Pancreas (tissue), 10 donors: ENCODE measurements around the gene CDH2. TPM values are rescaled to one million over a fixed set of nuclear protein-coding genes. Genes with fewer than 3 reads are reported as not detected.

Experiments
- ATAC-seq, 4 donors: fragments of 200-7000 bp; cut with Tn5 transposase; one replicate each; pipeline versions ENCODE4 v1.8.0 to v1.9.1; 2020; ENCODE audit warnings: mild to moderate bottlenecking in 4 of 4, moderate library complexity in 4 of 4
- DNase-seq, 6 donors: peaks; one replicate each; pipeline ENCODE4 v3.0.0-alpha.2; 2020
- FAIRE-seq: peaks from 2 replicates; lab custom pipeline; 2012; peaks lifted over from hg19 to GRCh38; lab: Jason Lieb, UNC
- H3K27ac ChIP-seq, 4 donors: fragments of 200-600 bp; sonication (generic); 1 replicate in 3 of 4; 2 replicates in 1 of 4; pipeline versions ENCODE4 v1.5.0 to v1.8.0; 2020
- H3K27me3 ChIP-seq, 4 donors: fragments of 200-600 bp; one replicate each; pipeline ENCODE4 v1.8.0; 2021
- H3K36me3 ChIP-seq, 3 donors: fragments of 200-600 bp; sonication (generic) in 1 of 3; one replicate each; pipeline versions ENCODE4 v1.5.0 to v1.8.0; 2020 to 2021
- H3K4me1 ChIP-seq, 3 donors: fragments of 200-600 bp; one replicate each; pipeline ENCODE4 v1.8.0; 2021
- H3K4me3 ChIP-seq, 4 donors: fragments of 200-600 bp; sonication (generic) in 2 of 4; one replicate each; pipeline versions ENCODE4 v1.5.0 to v1.8.0; 2020 to 2021
- H3K9me3 ChIP-seq, 4 donors: fragments of 200-600 bp; one replicate each; pipeline ENCODE4 v1.8.0; 2021
- WGBS, 2 donors: extraction: QIAGEN DNeasy Blood & Tissue Kit; methylation state at CpG; one replicate each; pipeline ENCODE4 v1.1.7; 2013; 5-methylcytosine and 5-hydroxymethylcytosine counted together
- intact Hi-C, 3 donors: fragments of 100-400 bp; cut with DNase I; formaldehyde crosslinking; loops; one replicate each; pipeline versions ENCODE4 v1.11.1 to v1.14.2; 2022
- polyA plus RNA-seq, 2 donors: library from polyadenylated mRNA; stranded (reverse); fragments of 200-250 nt; gene quantifications; one replicate each; pipeline ENCODE4 v1.2.3, GENCODE V29; 2013
- total RNA-seq, 6 donors: library from RNA; stranded (reverse); fragmentation: NEBNext Ultra II Directional in 4 of 6; extraction: Animal tissue kit (Norgen Biotek cat#: 25700) in 4 of 6; gene quantifications; one replicate each; pipeline versions ENCODE4 v1.2.1 to v1.2.4, GENCODE V29; 2021 to 2023
- TF ChIP-seq, protein P1 (sequence below), 4 donors: fragments of 200-600 bp; sonication (generic) in 3 of 4; IDR thresholded peaks; one replicate each; pipeline versions ENCODE4 v1.5.0 to v1.8.0; 2021; ENCODE audit warnings: antibody characterized with exemption in 4 of 4
- donor health status: healthy with polysubstance abuse.
- donor health status: DM: no; HTN: no; CAD: no; lungs with moderate emphysema.
- donor health status: DM: no; HTN: no; CAD: no.
- donor health status: control.
- donor health status: control.
- donor health status: Bipolar disorder and iron deficiency.
- donor health status: DM: yes; HTN: yes; CAD: no.
- donor health status: DM: no; HTN: no; CAD: no.
- donor health status: DM: no; HTN: no; CAD: no.
- donor health status: DM: yes; HTN: yes; CAD: no.

The CDH2 gene
- total and polyA plus RNA-seq, 8 donors: 0.15 to 2.9 (median 0.93) TPM

DNA sequence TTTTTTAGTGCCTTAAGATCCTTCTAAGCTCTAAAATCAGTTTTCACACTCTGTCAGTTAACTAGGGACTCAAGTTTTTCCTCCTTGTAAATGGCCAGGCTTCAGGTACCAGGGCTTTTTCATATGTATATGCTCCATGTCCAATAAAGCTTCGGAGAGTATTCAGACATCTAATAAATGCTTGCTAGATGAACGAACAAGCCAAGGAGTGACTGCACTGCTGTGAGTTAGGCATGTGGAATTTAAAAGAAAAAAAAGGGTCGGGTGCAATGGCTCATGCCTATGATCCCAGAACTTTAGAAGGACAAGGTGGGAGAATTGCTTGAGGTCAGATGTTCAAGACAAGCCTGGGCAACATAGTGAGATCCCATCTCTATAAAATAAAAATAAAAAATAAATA is 81.9 kb downstream of the CDH2 start:
- ATAC-seq (no peak), FAIRE-seq (no peak)

DNA sequence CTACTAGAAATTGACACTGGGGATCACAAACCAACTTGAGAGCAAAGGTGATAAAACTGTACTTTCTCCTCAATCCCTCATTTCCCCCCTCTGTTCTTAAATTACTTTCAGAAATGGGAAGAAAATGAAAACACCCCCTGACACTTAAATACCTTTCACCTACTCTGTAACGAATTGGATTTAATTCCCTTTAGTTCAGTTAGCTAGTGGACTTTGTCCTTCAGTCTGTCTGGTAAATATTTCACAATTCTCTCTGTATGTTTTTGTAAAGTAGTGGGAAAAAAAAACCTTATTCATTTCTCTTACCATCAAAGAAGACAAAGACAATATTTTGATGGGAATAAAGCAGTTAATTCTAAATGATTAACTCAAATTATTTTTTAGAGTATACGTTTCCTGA is 85.7 kb downstream of the CDH2 start:
- intact Hi-C loops: no loop called here
- 8 to 9% methylated on average over 2 of the region's 2 CpGs for WGBS, 2 donors
- ATAC-seq: peak; percentile 49 to 88 (median 74)

More for the DNA sequence above, 81.9 kb downstream of the CDH2 start:
- peaks cover 0 to 13% (median 7%) of the 10 kb centered on the region in 3 donors for H3K4me1 ChIP-seq
- no peak for DNase-seq
- 73 to 85% methylated on average over 3 of the region's 3 CpGs for WGBS, 2 donors
- H3K27ac ChIP-seq: no peak overlapping the region
- H3K27me3 ChIP-seq: no peaks in the 10 kb centered on the region
- H3K4me3 ChIP-seq: no peak overlapping the region
- intact Hi-C loops: no loop called here
- H3K9me3 ChIP-seq: no peaks in the 10 kb centered on the region
- H3K36me3 ChIP-seq: no peaks in the 10 kb centered on the region
- TF ChIP-seq, protein P1, sequence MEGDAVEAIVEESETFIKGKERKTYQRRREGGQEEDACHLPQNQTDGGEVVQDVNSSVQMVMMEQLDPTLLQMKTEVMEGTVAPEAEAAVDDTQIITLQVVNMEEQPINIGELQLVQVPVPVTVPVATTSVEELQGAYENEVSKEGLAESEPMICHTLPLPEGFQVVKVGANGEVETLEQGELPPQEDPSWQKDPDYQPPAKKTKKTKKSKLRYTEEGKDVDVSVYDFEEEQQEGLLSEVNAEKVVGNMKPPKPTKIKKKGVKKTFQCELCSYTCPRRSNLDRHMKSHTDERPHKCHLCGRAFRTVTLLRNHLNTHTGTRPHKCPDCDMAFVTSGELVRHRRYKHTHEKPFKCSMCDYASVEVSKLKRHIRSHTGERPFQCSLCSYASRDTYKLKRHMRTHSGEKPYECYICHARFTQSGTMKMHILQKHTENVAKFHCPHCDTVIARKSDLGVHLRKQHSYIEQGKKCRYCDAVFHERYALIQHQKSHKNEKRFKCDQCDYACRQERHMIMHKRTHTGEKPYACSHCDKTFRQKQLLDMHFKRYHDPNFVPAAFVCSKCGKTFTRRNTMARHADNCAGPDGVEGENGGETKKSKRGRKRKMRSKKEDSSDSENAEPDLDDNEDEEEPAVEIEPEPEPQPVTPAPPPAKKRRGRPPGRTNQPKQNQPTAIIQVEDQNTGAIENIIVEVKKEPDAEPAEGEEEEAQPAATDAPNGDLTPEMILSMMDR (IDR thresholded peaks at IDR 0.05): no peak

DNA sequence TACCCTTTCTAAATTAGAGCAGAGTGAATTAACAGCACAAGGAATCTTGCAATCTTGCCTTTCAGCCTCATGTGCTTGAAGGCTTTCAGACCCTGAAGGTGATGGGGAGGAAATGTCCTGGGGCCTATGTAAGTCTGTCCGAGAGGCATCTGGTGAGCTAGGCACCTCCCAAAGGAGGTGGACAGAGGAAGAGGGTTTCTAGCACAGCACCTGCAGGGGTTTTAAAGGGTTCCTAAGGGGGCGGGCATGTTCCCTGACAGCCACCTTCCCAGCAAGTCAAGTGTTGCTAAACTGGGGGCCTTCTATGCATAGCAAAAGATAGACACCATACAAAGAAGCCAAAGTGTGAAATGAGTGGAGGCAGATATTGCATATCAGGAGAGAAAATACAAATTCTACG is 88.5 kb downstream of the CDH2 start:
- Histone ChIP-seq H3K36me3 (no peaks in the 10 kb centered on the region), H3K4me3 (no peak overlapping the region), H3K27me3 (no peaks in the 10 kb centered on the region), H3K9me3 (no peaks in the 10 kb centered on the region), H3K27ac (no peak overlapping the region), H3K4me1 (peaks cover 0 to 13% (median 11%) of the 10 kb centered on the region in 3 donors)
- DNase-seq (no peak), ATAC-seq (no peak), FAIRE-seq (no peak)
- TF ChIP-seq, protein P1 (IDR thresholded peaks at IDR 0.05): no peak
- intact Hi-C loops: no loop called here
- 86 to 92% methylated on average over 3 of the region's 3 CpGs for WGBS, 2 donors

More for the DNA sequence above, 85.7 kb downstream of the CDH2 start:
- Histone ChIP-seq H3K4me3 (no peak overlapping the region), H3K4me1 (peaks cover 0 to 13% (median 11%) of the 10 kb centered on the region in 3 donors), H3K36me3 (no peaks in the 10 kb centered on the region), H3K27me3 (no peaks in the 10 kb centered on the region), H3K9me3 (no peaks in the 10 kb centered on the region), H3K27ac (no peak overlapping the region)
- TF ChIP-seq, protein P1 (IDR thresholded peaks at IDR 0.05): no peak
- FAIRE-seq (no peak), DNase-seq (no peak)

DNA sequence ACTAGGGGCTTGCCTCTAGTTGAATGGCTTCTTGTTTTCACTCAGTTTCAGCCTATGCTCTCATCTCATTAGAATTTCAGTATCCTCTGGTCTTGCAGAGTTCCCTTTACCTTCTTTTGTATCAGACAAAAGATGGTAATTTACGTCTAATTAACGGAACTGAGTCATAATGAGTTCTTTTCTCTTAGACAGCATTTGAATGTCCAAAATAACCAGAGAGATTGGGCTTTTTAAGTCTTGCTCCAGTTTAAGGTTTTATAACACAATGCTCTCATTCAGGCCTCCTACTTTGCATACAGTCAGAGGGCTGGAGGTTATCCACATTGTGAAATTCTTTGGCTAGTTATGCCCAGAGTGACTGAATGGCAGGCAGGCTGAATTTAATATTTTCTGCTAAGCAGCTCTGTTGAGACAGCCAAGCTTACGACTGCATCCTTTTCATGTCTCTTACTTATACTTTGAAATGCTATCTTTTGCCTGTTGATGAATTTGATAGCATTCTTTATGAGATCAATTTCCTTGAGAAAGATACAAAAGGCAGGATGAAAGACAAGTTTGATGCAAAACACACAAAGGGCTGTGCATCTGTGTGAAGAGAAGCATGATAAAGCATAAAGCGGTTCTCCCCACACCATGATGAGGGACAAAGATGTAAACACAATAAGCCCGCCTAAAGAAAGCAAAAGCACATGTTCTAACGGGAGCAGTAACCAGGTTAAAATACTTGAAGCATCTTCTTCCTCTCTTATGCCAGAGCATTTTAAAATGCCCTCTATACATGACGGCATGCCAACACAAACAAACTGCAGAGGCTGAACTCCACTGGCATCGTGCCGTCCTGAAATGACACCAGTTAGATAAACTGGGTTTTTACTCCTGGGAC is 90.0 kb downstream of the CDH2 start:
- Histone ChIP-seq H3K27me3 (no peaks in the 10 kb centered on the region), H3K4me1 (peaks cover 0 to 13% (median 11%) of the 10 kb centered on the region in 3 donors), H3K36me3 (no peaks in the 10 kb centered on the region), H3K27ac (peak overlapping the region in 1 of 4 donors; percentile 27), H3K4me3 (no peak overlapping the region), H3K9me3 (no peaks in the 10 kb centered on the region)
- ATAC-seq (peak; percentile 61 to 82 (median 71)), FAIRE-seq (no peak), DNase-seq (peak in 2 of 6 donors; percentile 23 to 24)
- WGBS, 2 donors: 26 to 27% methylated on average over 9 of the region's 9 CpGs
- TF ChIP-seq, protein P1 (IDR thresholded peaks at IDR 0.05): no peak
- intact Hi-C loops: no loop called here

DNA sequence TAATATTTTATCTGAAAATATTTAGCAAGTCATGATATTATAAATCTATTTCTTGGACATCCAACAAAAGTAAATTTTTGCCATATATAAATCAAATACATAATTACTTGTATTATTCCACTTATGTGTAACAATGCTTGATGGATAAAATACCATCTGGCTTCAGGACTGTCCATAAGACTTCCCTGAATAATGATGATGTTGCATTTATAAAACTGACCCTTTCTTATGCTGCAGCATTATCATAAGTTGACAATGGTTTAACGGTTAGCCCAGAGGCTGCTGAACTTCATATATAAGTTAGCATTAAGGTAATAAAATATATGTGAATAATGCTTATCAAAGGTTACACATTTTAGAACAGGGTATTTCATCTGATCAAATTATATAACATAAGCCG is 95.4 kb downstream of the CDH2 start:
- ATAC-seq: no peak
- Histone ChIP-seq H3K27me3 (no peaks in the 10 kb centered on the region), H3K27ac (no peak overlapping the region)

More for the DNA sequence above, 95.4 kb downstream of the CDH2 start:
- Histone ChIP-seq H3K4me3 (no peak overlapping the region), H3K4me1 (no peaks in the 10 kb centered on the region), H3K9me3 (no peaks in the 10 kb centered on the region), H3K36me3 (no peaks in the 10 kb centered on the region)
- FAIRE-seq (no peak), DNase-seq (no peak)
- intact Hi-C loops: no loop called here
- whole genome bisulfite sequencing, 2 donors: 66 to 84% methylated on average over 2 of the region's 2 CpGs
- TF ChIP-seq, protein P1 (IDR thresholded peaks at IDR 0.05): no peak
